Measurements from ENCODE around the gene C16orf46.
"Not testable (repeated sequence)": the region's sequence is repeated elsewhere in the genome, so short reads cannot be mapped to it uniquely, and the experiment has no call there.

Gene C16orf46

GRCh38 chr16:81077076-81077940 lies at the start of gene C16orf46:
Gene C16orf46 (minus strand): TSS chr16:81077238. CDS start chr16:81063955, 13,283 bp downstream.
- DNase-seq = peak; percentile 90

- DNase-seq = no peak
These were observed 46.2 kb upstream of the C16orf46 start for GRCh38 chr16:81123092-81123852.

GRCh38 chr16:81121474-81121990 lies 44.5 kb upstream of the C16orf46 start:
- no peak for DNase-seq

GRCh38 chr16:81117436-81117835 lies 40.4 kb upstream of the C16orf46 start:
- no peak for DNase-seq

GRCh38 chr16:81116285-81116684 lies 39.2 kb upstream of the C16orf46 start:
- no peak for DNase-seq

GRCh38 chr16:81112453-81112852 lies 35.4 kb upstream of the C16orf46 start:
- DNase-seq = no peak

GRCh38 chr16:81109274-81109673 lies 32.2 kb upstream of the C16orf46 start:
- not testable (repeated sequence) for DNase-seq

GRCh38 chr16:81107511-81107910 lies 30.5 kb upstream of the C16orf46 start:
- no peak for DNase-seq

GRCh38 chr16:81106826-81107503 lies 29.9 kb upstream of the C16orf46 start:
- DNase-seq = no peak

GRCh38 chr16:81105946-81106345 lies 28.9 kb upstream of the C16orf46 start:
- no peak for DNase-seq

- DNase-seq = no peak
These were observed 24.7 kb upstream of the C16orf46 start for GRCh38 chr16:81101702-81102101.

- no peak for DNase-seq
These were observed 22.9 kb upstream of the C16orf46 start for GRCh38 chr16:81099958-81100357.

GRCh38 chr16:81097230-81097629 lies 20.2 kb upstream of the C16orf46 start:
- DNase-seq = no peak

GRCh38 chr16:81096715-81097208 lies 19.7 kb upstream of the C16orf46 start:
- no peak for DNase-seq

GRCh38 chr16:81095953-81096714 lies 19.1 kb upstream of the C16orf46 start, which contains the start of gene GCSH:
Gene GCSH (minus strand): TSS chr16:81096395. CDS start chr16:81096278, 117 bp downstream.
- DNase-seq = peak; percentile 97

GRCh38 chr16:81095653-81095952 lies 18.6 kb upstream of the C16orf46 start:
- no peak for DNase-seq

GRCh38 chr16:81094771-81095251 lies 17.8 kb upstream of the C16orf46 start:
- DNase-seq = no peak

GRCh38 chr16:81088836-81089235 lies 11.8 kb upstream of the C16orf46 start:
- DNase-seq = no peak

- no peak for DNase-seq
These were observed 4.0 kb upstream of the C16orf46 start for GRCh38 chr16:81081014-81081413.

- no peak for DNase-seq
These were observed 3.2 kb upstream of the C16orf46 start for GRCh38 chr16:81080233-81080632.

GRCh38 chr16:81076566-81077075 lies 417 bp downstream of the C16orf46 start:
- DNase-seq = peak; percentile 91

Data from NCI-H2171 (cell line).